Stimulated activated CD4-positive, alpha-beta T cell treated with anti-CD3 and anti-CD28 coated beads, Interleukin-15, amount 100 ng/mL, for 48 hours (primary cell): ENCODE measurements around the gene EXOSC2.

Experiments used
- DNase-seq, 2 donors: peaks; one replicate each; pipeline ENCODE4 v3.0.0-alpha.2; 2020; ENCODE audit warnings: low read depth in 2 of 2

The EXOSC2 gene

GRCh38 chr9:130738281-130738680 lies 44.7 kb downstream of the EXOSC2 start:
- DNase-seq: no peak

DNA sequence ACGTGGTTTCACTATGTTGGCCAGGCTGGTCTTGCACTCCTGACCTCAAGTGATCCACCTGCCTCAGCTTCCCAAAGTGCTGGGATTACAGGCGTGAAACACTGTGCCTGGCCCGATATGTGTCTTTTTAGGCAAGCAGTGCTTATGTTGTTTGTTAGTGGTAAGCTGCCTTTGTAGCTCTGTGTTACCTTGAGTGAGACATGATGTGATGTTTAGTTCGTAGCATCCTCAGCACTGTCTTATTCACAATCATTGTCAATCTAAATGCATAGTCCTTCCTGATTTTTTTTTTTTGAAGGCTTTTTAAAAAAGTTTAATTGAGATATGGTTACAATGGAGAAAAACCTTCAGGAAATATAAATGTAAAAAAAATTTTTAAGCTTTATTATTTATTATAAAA lies 45.5 kb downstream of the EXOSC2 start:
- DNase-seq: no peak

GRCh38 chr9:130740218-130741023 lies 46.8 kb downstream of the EXOSC2 start:
- DNase-seq: no peak

- no peak for DNase-seq
Observed at GRCh38 chr9:130741024-130741305, 47.4 kb downstream of the EXOSC2 start.

DNA sequence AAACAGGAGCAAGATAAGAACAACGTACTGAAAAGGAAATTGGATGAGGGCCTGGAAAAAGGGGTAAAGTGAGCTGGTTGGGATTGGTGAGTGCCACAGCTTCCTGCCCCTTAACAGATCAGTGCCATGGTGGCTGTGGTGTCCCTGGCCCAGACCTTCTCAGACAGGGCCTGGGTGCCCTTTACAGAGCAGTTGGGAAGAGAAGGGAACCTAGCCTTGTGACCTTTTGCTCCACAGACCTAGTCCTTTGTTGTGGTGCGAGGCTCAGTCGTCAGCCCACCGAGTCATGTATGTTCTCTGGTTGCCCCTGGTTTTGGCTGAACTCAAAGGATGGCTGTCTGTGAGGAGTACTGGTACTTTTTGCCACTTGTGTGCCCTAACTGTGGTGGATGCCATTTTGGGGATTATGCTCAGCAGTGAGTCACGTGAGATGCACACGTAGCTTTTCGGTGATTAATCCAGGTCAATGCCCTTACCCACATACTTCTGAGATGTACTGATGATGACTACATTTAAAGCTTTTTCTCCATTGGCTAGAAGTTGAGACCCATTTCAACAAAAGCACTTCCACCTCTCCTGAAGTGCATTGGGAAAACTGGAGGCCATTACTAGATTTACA lies 48.4 kb downstream of the EXOSC2 start:
- DNase-seq: no peak

- no peak for DNase-seq
Observed at GRCh38 chr9:130743656-130744055, 50.1 kb downstream of the EXOSC2 start.

DNA sequence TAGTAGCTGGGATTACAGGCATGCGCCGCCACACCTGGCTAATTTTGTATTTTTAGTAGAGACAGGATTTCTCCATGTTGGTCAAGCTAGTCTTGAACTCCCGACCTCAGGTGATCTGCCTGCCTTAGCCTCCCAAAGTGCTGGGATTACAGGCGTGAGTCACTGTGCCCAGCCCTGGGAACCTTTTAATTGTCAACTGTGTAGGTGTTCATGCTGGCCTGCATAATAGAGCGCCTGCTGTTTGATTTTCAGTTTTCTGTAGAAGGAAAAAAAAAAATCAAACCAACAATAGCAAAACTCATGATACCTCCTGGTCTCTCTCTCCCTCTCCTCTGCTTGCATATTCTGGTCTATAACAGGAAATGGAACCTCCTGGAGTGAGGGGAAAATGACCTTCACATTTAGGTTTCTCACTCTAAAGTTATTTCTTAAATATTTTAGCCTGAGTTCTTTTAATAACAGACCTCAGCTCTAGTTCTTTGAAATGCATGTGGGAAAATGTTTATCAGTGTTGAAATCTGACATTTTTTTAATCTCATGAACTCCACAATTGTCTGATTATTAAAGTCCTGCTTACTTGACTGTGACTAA lies 51.7 kb downstream of the EXOSC2 start:
- DNase-seq: no peak

- no peak for DNase-seq
Observed at GRCh38 chr9:130745829-130746228, 52.2 kb downstream of the EXOSC2 start.

- no peak for DNase-seq
Observed at GRCh38 chr9:130746434-130747212, 53.0 kb downstream of the EXOSC2 start.

GRCh38 chr9:130751631-130752355 lies 58.2 kb downstream of the EXOSC2 start:
- no peak for DNase-seq
